GM18870 (cell line): Measurements from ENCODE around the gene GNG3.
A peak's percentile ranks its signal among the peaks of the same experiment; 100 is the strongest.
"Not testable (repeated sequence)": the region's sequence is repeated elsewhere in the genome, so short reads cannot be mapped to it uniquely, and the experiment has no call there.

Source experiments
- ATAC-seq: cut with Tn5 transposase; IDR thresholded peaks from one replicate; pipeline ENCODE4 v1.9.1; 2021; ENCODE audit warnings: moderate library complexity; ENCODE audit not compliant: unreplicated experiment

Gene GNG3

DNA sequence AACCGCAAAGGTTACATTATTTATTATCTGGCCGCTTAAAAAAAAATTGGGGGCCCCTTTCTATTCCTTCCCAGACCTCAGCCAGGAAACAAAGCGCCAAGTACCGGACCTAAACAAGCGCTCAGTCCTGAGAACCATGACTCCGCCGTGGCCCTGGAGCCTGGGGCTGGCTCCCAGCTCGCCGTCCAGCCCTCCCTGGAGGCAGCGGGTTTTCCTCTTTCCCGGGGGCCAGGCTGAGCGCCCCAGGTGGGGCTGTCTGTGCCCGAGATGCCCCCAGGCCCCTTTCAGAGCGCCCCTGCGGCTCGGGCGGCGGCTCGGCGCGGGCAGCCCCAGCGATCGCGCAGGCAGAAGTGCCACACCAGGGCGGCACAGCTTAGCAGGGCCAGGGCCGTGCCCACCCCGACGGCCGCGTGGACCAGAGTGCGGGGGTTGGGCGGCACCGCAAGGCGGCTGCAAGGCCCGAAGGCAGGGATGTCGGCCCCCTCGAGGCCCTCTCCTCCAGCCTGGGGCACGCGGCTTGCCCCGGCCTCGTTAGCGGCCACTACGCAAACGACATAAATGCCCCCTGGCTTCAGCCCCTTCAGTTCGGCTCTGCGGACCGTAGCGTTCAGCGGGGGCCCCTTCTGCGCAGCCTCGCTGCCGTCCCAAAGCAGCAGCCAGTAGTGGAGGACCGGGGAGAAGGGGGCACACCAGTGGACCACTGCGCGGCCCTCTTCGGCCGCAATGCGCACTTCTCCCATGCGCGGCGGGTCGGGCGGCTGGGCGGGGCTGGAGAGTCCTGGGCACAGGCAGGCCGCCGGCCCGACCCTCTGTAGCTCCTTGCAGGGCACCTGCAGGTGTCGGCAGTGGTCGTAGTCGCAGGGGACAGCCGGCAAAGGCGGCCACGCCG, 19.7 kb upstream of the GNG3 start:
- no peak for ATAC-seq

DNA sequence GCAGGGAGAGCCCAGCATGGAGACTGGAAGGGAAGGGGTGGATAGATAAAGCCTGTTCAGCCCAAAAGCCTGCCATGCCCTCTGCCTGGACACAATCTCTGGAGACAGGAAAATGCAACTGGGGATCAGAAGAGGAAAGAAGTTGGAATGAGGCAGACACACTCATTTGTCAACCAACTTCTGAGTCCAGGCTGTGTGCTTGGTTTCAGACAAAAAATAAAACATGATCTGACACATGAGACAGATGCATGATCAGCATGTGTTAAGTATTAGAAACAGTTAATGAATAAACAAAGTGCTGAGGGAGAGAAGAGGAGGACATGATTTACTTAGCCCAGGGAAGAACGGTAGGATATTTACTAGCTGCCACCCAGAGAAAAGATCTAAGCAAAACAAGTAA, 19.0 kb upstream of the GNG3 start:
- ATAC-seq, result no peak

DNA sequence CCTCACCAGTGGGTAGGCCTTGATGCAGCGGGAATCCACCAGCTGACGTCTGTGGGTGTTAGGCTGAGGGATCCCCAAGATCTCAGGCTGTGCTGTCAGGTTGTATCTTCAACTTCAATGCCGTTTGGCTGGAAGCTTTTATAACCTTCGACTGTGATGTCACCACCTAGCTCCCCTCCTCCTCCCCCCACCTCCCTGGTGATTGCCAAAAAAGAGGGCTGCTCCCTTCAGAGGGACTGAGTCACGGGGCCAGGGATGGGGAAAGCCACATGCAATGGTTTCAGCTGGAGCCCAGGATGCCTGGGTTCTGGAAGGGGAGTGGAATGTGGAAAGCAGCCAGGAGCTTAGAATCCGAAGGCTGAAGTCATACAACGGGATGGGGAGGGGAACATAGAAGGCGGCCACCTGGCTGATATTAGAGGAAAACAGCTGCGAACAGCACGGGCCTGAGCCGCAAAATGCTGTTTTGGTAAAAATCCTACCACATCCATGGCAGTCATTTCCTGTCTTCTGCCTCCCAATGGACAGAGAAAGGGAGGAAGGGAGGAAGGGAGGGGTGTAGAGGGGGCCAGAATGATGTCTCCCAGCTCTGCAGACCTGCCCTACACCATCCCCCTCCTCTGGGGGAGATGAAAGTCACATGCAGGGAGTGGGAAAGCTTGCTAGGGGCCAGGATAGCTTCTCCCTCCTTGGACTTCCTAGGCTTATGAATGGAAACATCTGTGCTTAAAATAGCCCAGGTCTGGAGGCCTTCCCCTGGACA, 17.9 kb upstream of the GNG3 start, which contains the start of gene LRRN4CL:
LRRN4CL (minus strand) TSS at position 110 of the 763 bp plus-strand sequence. CDS start 1,022 bp downstream, outside the sequence.
- no peak for ATAC-seq

DNA sequence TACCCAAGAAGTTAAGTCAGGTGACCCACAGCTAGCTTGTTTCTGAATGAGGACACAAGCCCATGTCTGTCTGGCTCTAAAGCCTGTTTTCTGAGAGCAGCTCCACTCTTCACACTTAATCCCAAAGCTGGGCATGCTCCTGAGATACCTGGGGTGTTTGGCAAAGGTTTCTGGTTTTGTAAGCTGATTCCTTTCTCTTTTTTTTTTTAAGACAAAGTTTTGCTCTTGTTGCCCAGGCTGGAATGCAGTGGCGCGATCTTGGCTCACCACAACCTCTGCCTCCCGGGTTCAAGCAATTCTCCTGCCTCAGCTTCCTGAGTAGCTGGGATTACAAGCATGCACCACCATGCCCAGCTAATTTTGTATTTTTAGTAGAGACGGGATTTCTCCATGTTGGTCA, 13.9 kb upstream of the GNG3 start:
- ATAC-seq, result not testable (repeated sequence)

DNA sequence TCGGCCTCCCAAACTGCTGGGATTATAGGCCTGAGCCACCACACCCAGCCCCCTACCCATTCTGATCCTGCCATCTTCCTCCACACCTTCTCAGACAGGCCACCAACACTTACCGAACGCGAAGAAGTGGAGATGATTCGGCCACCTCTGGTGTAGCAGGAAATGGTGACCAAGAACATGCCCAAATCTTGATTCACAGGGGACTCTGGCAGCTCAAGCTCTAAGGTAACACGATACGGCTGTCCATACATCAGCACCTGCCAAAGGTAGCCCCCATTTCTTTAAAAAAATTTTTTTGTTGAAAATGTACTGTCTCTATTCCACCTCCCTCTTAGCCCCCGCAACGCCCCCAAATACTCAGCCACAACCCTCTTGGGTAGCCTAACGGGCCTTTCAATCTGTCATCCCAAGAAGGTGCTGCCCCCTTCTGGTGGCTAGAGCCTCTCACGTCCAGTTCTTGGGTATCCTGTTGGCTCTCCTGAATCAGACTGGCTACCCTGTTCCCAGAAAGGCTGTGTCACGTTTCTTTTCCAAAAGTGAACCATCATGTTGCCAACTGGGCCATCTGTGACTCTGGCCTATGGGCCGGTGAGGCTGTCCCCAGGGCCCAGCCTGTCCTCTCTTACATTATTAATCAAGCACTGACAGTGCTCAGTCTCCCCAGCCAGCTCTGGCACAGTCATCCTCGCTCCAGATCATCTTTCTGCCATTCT, 12.9 kb upstream of the GNG3 start:
- ATAC-seq, result no peak

DNA sequence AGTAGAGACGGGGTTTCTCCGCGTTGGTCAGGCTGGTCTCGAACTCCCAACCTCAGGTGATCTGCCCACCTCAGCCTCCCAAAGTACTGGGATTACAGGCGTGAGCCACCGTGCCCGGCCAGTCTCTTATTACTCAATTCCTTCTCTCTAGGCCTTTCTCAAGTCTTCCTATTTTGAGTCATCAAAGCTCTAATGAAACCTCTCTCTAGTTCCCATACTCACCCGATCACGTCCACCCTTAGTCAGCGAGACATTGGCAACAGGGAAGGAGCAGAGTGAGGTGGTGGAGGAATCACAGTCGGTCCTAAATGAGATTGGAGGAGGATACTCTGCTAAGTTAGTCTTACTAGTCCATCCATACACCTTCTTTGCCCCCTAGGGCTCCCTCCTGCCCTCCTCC, 5.2 kb upstream of the GNG3 start:
- no peak for ATAC-seq

DNA sequence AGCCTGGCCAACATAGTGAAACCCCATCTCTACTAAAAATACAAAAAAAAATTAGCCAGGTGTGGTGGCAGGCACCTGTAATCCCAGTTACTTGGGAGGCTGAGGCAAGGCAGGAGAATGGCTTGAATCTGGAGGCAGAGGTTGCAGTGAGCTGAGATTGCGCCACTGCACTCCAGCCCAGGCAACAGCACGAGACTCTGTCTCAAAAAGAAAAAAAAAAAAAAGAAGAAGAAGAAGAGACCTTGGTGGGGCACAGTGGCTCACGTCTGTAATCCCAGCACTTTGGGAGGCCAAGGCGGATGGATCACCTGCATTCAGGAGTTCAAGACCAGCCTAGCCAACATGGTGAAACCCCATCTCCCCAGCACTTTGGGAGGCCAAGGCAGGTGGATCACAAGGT, 3.6 kb upstream of the GNG3 start:
- ATAC-seq, result not testable (repeated sequence)

DNA sequence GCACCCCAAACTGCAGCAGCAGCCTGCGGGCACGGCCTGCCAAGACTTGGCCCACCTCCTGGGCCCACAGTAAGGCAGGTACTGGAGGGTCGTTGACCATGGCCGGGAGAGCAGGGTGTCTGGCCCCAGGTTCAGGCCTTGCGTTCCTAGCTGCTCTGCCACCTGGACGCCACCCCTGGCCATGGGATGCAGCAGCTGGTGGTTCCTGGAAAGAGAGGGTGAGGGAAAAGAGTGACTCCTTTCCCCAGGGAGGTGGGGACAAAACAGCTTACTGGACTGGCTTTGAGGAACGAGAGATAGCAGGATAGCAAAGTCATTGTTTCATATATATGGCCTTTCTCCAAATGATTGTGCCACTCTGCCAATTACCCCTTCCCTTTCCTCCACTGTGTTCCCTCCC, 2.1 kb upstream of the GNG3 start:
- ATAC-seq, result no peak

DNA sequence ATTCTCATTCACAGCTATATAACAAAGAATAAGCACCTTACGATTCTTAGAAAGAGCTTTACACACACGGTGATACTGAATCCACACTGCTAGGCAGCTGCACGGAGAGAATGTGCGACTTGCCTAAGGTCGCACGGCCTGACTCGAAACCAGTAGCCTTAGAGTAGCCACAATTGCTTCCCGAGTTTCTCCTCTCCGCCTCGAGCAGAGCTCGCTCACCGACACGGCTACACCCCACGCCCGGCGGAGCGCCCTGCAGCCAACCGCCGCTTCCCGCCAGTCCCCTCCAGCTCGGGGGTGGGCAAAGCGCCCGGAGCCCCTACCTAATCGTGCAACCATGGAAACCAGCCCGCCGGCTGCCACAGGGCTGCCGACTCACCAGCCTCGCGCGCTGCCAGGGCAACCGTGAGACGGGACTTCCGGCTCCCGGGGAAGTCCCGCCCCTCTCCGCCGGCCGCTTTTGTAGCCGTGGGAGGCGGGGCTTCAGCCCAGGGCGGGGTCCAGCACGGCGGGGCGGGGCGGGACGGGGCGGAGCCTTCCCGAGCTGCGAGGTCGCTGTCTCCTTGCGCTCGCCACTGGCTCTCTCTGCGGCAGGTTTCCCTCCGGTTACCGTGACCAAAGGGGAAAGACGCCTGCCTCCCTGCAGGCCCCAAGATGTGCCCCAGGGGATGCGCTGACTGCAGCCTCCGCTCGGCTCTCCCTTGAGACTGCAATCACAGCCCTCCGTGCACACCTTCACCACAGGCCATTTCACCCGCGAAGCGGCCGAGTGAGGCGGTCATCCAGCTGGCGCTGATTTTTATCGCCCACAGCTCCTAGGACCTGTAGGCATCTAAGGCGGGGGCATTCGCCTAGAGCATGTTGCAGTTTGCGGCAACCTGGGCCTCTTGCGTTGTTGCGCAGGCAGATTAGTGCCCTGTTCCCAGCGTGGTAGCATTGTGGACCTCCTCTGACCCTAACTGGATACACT, 1.3 kb upstream of the GNG3 start:
- ATAC-seq, result no peak

DNA sequence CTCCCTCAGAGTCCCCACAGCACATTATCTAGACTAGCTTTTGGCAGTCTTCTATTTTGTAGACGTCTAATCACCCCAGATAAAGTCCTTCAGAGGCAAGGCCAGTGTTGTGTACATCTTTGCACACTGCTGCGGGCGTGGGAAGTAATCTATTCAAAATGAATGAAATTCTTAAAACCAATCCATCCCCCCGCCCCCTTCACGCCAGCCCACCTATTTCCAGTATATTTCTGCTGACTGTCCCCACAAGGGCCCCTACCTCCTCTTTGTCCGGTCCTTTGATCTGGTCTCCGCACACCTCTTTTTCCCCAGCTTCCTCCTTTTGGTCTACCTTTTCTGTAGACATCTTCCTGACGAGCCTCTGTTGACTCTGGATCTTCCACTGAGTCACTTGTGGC, 627 bp upstream of the GNG3 start:
- no peak for ATAC-seq

DNA sequence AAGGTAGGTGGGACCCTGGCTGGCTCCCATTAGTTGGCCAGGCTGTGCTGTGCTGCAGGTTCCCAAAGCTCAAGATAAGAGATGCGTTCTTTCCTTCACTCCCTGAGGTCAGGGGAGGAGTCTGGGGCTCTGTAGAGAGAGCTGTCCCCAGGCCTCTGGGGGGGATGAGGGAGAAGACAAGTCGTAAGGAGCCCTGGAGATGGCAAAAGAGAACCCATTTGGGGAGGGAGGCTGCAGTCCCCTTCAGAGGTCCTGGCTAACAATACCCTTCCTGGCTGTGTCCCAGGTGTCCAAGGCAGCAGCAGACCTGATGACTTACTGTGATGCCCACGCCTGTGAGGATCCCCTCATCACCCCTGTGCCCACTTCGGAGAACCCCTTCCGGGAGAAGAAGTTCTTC, 916 bp downstream of the GNG3 start:
- no peak for ATAC-seq

DNA sequence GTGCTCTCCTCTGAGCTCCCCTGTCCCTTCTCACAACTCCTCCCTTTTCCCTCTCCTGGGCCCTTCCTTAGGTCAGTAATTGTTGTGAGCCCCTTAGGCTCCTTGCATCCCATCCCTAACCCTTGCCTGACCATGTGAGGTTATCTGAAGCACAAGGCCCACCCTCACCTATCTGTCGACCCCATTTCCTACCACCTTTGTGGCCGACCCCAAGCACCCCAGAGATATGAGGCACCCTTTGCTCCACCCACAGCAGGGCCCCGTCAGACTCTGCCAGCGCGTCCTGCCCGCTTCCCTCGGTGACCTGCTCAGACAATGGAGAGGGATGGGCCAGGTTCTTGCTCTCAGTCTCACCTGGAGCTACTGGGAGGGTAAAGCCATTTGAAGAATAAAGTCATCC, 1.3 kb downstream of the GNG3 start:
- no peak for ATAC-seq

DNA sequence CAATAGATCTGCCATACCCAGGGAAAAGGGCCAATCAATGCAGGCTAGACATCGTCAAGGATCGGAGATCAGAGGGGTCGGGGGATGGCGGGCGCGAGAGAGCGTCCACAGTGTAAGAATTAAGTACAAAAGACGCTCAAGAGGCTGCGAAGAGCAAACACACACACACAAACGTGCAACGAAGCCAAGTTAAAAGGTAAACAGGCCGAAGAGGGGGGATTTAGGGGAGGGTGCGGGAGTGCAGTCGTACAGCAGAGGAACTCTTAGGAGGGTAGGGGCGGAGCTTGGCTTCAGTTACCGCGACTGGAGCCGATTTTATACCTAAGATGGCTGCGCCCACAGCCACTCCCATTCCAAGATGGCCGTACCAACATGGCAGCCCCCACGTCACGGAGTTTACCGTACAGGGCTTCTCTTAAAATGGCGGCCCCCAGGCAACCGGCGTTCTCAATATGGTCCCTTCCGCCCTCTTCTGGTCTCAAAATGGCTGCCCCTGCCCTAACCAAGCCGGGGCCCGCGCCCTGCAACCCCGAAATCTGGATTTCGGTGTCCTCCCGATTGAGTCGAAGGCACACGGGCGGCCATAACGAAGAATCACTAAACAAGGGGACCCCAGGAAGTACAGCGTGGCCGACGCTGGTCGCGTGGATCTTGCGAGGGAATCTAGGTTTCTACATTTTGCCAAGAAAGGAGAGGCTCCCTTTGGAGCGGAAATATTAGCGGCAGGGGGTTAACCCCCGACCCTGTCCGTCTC, 1.9 kb downstream of the GNG3 start:
- peak; percentile 66 for ATAC-seq

DNA sequence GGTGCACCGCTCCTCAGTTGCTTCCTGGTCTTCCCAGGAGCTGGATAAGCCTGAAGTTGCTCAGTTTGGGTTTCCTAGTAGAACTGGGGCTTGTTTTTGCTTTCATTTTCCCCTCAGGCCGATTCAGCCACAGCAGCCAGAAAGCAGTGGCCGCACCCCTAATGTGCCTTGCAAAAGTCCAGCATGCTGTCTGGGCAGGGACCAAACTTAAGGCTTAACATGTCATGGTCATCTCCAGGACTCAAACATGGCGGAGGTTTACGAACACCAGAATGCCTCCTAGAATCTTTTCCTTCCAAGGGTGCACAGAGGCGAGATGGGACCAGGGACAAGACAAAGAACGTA, 2.5 kb downstream of the GNG3 start:
- ATAC-seq, result no peak

DNA sequence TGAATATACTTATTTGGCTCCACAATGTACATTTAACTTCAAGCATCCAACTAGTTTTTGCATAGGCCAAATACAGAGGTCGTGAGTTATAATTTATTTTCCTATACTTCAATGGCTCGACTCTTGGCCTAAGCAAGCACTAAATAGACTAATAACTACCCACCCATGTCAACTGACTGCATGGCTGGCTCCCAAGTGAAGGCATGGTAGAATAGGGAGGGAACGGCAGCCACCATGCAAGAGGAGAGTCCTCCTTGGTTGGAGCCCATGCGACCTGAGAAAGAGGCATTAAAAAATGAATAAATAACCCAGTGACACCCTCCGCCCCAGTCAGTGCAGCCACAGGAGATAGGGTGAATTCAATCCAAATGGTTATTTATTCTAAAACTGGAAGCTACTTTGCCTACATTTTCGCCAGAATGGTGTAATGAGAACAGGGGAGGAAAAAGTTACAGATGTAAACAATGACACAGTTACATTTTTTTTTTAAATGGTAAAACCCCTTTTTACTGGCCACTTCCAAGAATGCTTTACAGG, 4.9 kb downstream of the GNG3 start:
- ATAC-seq, result no peak

DNA sequence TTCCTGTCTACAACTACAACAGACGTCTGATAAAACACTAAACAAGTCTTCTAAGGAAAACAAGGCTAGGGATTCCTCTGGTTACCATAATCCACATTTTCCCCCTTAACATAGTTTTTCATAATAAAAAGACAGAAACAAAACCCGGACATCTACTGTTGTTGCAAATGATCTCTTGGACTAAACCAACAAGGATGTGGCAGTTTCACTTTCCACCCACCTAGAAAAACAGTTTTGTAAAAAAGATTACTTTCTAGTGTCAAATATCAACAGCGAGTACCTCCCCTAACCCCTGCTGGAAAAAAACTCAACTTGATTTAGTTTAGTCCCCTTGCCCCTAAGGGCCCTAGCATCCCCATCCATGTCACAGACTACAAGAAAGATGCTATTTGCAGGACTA, 5.4 kb downstream of the GNG3 start:
- ATAC-seq, result no peak

DNA sequence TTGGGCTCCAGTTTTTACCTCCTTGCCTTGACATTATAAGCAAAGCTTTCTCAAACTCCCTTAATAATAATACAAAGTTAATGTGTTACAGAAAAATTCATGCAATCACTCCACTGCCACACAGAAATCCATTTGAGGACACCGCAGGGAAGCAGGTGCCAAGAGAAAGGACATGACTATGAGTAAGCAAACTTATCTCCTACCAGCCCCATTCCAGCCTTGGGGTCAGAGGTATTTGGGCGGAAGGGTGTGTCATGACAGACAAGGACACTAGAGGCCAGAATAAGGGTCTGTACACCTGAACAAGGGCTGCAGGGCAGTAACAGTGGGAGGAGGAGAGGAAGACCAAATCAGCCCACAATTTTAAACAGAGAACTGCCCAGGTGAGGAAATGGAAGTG, 5.9 kb downstream of the GNG3 start:
- no peak for ATAC-seq

DNA sequence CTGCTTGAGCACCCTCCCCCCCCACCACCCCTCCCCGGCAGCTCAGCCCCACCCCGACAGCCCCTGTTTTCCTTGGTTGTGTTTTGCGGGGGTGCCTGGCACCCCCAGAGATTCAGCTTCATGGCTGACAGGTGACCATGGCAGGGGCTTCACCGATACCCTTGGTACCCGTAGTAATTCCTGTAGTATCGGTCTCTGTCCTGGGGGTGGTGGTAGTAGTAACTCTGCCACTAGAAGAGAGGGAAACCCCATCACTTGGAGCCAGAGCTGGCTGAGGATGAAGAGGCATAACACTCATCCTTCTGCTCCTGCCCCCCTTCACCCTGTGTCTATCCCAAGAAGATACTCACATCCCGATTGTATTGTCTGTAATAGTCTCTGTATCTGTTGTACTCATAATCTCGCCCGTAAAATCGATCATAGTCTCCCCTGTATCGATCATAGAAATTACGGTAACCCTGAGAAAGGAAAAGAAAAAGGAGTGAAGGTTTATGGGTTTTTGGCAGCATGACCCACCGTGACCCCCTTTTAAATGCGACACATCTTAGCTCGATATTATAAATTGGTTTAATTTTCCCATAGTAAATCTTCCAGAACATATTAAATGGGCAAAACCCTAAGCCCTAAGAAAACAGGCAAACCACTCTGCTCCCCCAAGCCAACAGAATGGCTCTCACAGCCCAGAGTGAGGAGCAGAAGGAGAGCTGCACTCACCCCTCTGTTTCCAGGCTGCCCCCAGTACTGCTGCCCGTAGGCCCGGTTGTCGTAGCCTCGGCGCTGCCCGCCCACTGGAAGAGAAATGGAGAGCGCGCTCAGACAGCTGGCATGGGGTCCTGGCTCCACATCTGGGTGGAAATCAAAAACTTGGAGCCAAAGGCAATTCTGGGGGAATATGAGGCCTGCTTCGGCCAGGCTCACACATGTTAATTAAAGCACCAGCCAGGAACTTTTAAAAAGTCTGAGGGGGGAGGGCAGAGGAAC, 8.0 kb downstream of the GNG3 start:
- no peak for ATAC-seq
